PFSK-1 (cell line): ENCODE measurements around the gene NEMP1. TPM values are rescaled to one million over a fixed set of nuclear protein-coding genes. Genes with fewer than 3 reads are reported as not detected.

Source experiments
- FOXP2 ChIP-seq: optimal IDR thresholded peaks from 2 replicates; pipeline ENCODE3; 2011; ENCODE audit warnings: borderline replicate concordance, control low read depth, inconsistent platforms; ENCODE audit not compliant: insufficient read depth; ENCODE audit errors: extremely low read length, extremely low read depth
- POLR2AphosphoS5 ChIP-seq: IDR thresholded peaks from 2 replicates; pipeline ENCODE4 v1.6.1; 2012; ENCODE audit warnings: low read depth, mild to moderate bottlenecking, control low read depth, low read length, moderate library complexity
- REST ChIP-seq, 2 experiments: IDR thresholded peaks; 2 replicates each; pipeline versions ENCODE4 v1.6.1 to v1.8.0; 2011 to 2012; ENCODE audit warnings: low read depth in 2 of 2, low read length in 2 of 2, control low read depth in 1 of 2, inconsistent platforms in 1 of 2, mild to moderate bottlenecking in 1 of 2, moderate library complexity in 1 of 2; ENCODE audit not compliant: insufficient read depth in 1 of 2
- SIN3A ChIP-seq: IDR thresholded peaks from 2 replicates; pipeline ENCODE4 v1.6.1; 2012; ENCODE audit warnings: mild to moderate bottlenecking, low read length, moderate library complexity, borderline replicate concordance; ENCODE audit not compliant: insufficient read depth
- TAF1 ChIP-seq: IDR thresholded peaks from 2 replicates; pipeline ENCODE4 v1.6.1; 2012; ENCODE audit warnings: low read length, control low read depth, borderline replicate concordance; ENCODE audit not compliant: insufficient read depth
- polyA plus RNA-seq: library from polyadenylated mRNA; unstranded; fragments of >200 nt; gene quantifications from one replicate; pipeline ENCODE4 v1.2.1, GENCODE V29; 2012; ENCODE audit warnings: low read depth, missing spikeins; ENCODE audit not compliant: insufficient read length

Gene NEMP1
- 8.2 TPM for polyA plus RNA-seq

- TF ChIP-seq FOXP2 (peak; percentile 15), POLR2AphosphoS5 (peak; percentile 65; the same call in 1 of the 2 replicates), SIN3A (peak; percentile 79; the same call in 1 of the 2 replicates), REST (IDR thresholded peaks at IDR 0.05; ENCODE audit: insufficient read depth in 1 of 2, low read depth in 2 of 2, low read length in 2 of 2) (no peak; a peak in 1 of 4 replicates), TAF1 (0 out of 2 replicates have a peak, but pooled peaks have one; percentile 36)
Observed at GRCh38 chr12:57078519-57079404, at the start of gene NEMP1. Gene NEMP1, minus strand, starts transcription at chr12:57078791. Its CDS starts 46 bp downstream, at chr12:57078745.

GRCh38 chr12:57127726-57128518 is 49.3 kb upstream of the NEMP1 start, which contains the start of gene LRP1:
Gene LRP1, plus strand, starts transcription at chr12:57128483. Its CDS starts 482 bp downstream, at chr12:57128965.
- TF ChIP-seq SIN3A (no peak), POLR2AphosphoS5 (peak; percentile 54; the same call in 1 of the 2 replicates), FOXP2 (peak; percentile 67)

GRCh38 chr12:57127101-57127725 is 48.6 kb upstream of the NEMP1 start:
- no peak for TF ChIP-seq FOXP2
- TF ChIP-seq POLR2AphosphoS5, result no peak
- TF ChIP-seq TAF1, result no peak
- no peak for TF ChIP-seq SIN3A
- no peak for TF ChIP-seq REST (IDR thresholded peaks at IDR 0.05; ENCODE audit: insufficient read depth in 1 of 2, low read depth in 2 of 2, low read length in 2 of 2)

- no peak for TF ChIP-seq REST (IDR thresholded peaks at IDR 0.05; ENCODE audit: insufficient read depth in 1 of 2, low read depth in 2 of 2, low read length in 2 of 2)
- no peak for TF ChIP-seq SIN3A
- no peak for TF ChIP-seq FOXP2
Observed at GRCh38 chr12:57126561-57126960, 48.0 kb upstream of the NEMP1 start.

GRCh38 chr12:57126061-57126460 is 47.5 kb upstream of the NEMP1 start:
- TF ChIP-seq POLR2AphosphoS5 (no peak), REST (IDR thresholded peaks at IDR 0.05; ENCODE audit: insufficient read depth in 1 of 2, low read depth in 2 of 2, low read length in 2 of 2) (no peak), SIN3A (no peak), TAF1 (no peak), FOXP2 (no peak)
